ENCODE measurements around the gene FBXW2. TPM values are rescaled to one million over a fixed set of nuclear protein-coding genes. Genes with fewer than 3 reads are reported as not detected.

Gene FBXW2
- 10 to 100 TPM; 70.2 to 72.5 TPM for total RNA-seq

- Mint-ChIP-seq H3K27me3 (no peaks in the 10 kb centered on the region), H3K4me3 (peak within 1 kb of the TSS; percentile 80), H3K27ac (peak within 1 kb of the TSS; percentile 93), H3K36me3 (peaks cover 4% of the 10 kb centered on the region), H3K9me3 (no peaks in the 10 kb centered on the region), H3K4me1 (ENCODE audit: low read depth) (peaks cover 42% of the 10 kb centered on the region)
- peak; percentile 95 for DNase-seq
- CTCF ChIA-PET: interaction anchor here (0.6 to 1.7 kb wide), 7 partner anchors 38 to 188 kb away, joined by 3 to 8 read pairs (median 4); no protein-coding TSS in a partner anchor
- intact Hi-C loops (cut with micrococcal nuclease): loop anchor here (1.0 to 5.0 kb wide), 6 partner anchors 36 to 409 kb away; partner anchors contain the start of genes PSMD5 and RAB14
- POLR2A ChIA-PET: interaction anchor here (0.8 to 2.5 kb wide), 24 partner anchors 8 to 409 kb away, joined by 3 to 32 read pairs (median 4); partner anchors contain the start of genes PHF19, PSMD5, RAB14 and TRAF1
These were observed at the start of gene FBXW2 for GRCh38 chr9:120792898-120793765. FBXW2 (minus strand) TSS chr9:120793416; CDS start chr9:120788258, 5,158 bp downstream.

- intact Hi-C loops (cut with micrococcal nuclease): loop anchor here (1.0 to 5.0 kb wide), 3 partner anchors 49 to 360 kb away; partner anchors contain the start of genes CNTRL, FBXW2 and RAB14
- peaks cover 78% of the 10 kb centered on the region for H3K4me1 Mint-ChIP-seq (ENCODE audit: low read depth)
- ChIA-PET CTCF (interaction anchor here (0.9 to 1.3 kb wide), 2 partner anchors 46 to 94 kb away, joined by 3 to 5 read pairs; no protein-coding TSS in a partner anchor), POLR2A (interaction anchor here (0.7 to 5.9 kb wide), 5 partner anchors 49 to 84 kb away, joined by 3 to 83 read pairs (median 10); partner anchors contain the start of genes FBXW2 and TRAF1)
- H3K27me3 Mint-ChIP-seq: no peaks in the 10 kb centered on the region
- peak overlapping the region; percentile 95 for H3K4me3 Mint-ChIP-seq
- H3K36me3 Mint-ChIP-seq: peaks cover 46% of the 10 kb centered on the region
- no peak for DNase-seq
- H3K9me3 Mint-ChIP-seq: no peaks in the 10 kb centered on the region
- peak overlapping the region; percentile 95 for H3K27ac Mint-ChIP-seq
These were observed 48.9 kb upstream of the FBXW2 start for GRCh38 chr9:120841930-120842684.

GRCh38 chr9:120839146-120839545, 45.9 kb upstream of the FBXW2 start:
- ChIA-PET CTCF (no interaction called here), POLR2A (no interaction called here)
- H3K27ac Mint-ChIP-seq: peak overlapping the region; percentile 82
- no peaks in the 10 kb centered on the region for H3K9me3 Mint-ChIP-seq
- DNase-seq: no peak
- intact Hi-C loops (cut with micrococcal nuclease): no loop called here
- peaks cover 57% of the 10 kb centered on the region for H3K4me1 Mint-ChIP-seq (ENCODE audit: low read depth)
- peaks cover 48% of the 10 kb centered on the region for H3K36me3 Mint-ChIP-seq
- peak overlapping the region; percentile 20 for H3K4me3 Mint-ChIP-seq
- H3K27me3 Mint-ChIP-seq: no peaks in the 10 kb centered on the region

- intact Hi-C loops (cut with micrococcal nuclease): no loop called here
These were observed 44.7 kb upstream of the FBXW2 start for GRCh38 chr9:120837921-120838320.

GRCh38 chr9:120833325-120833724, 40.1 kb upstream of the FBXW2 start:
- Mint-ChIP-seq H3K27ac (no peak overlapping the region), H3K4me3 (no peak overlapping the region), H3K4me1 (ENCODE audit: low read depth) (peaks cover 23% of the 10 kb centered on the region), H3K9me3 (no peaks in the 10 kb centered on the region), H3K27me3 (no peaks in the 10 kb centered on the region), H3K36me3 (peaks cover 51% of the 10 kb centered on the region)
- DNase-seq: no peak
- intact Hi-C loops (cut with micrococcal nuclease): no loop called here
- ChIA-PET POLR2A (interaction anchor here (0.6 kb wide), 1 partner anchor 33 kb away, joined by 3 read pairs; no protein-coding TSS in a partner anchor), CTCF (interaction anchor here (0.6 to 1.4 kb wide), 2 partner anchors 66 to 78 kb away, joined by 3 to 6 read pairs; no protein-coding TSS in a partner anchor)

More at GRCh38 chr9:120837921-120838320, 44.7 kb upstream of the FBXW2 start:
- H3K27me3 Mint-ChIP-seq: no peaks in the 10 kb centered on the region
- ChIA-PET CTCF (interaction anchor here (0.5 to 1.0 kb wide), 2 partner anchors 9 to 139 kb away, joined by 3 read pairs; no protein-coding TSS in a partner anchor), POLR2A (no interaction called here)
- peaks cover 46% of the 10 kb centered on the region for H3K36me3 Mint-ChIP-seq
- DNase-seq: no peak
- no peaks in the 10 kb centered on the region for H3K9me3 Mint-ChIP-seq
- H3K27ac Mint-ChIP-seq: no peak overlapping the region
- peaks cover 52% of the 10 kb centered on the region for H3K4me1 Mint-ChIP-seq (ENCODE audit: low read depth)
- no peak overlapping the region for H3K4me3 Mint-ChIP-seq

GRCh38 chr9:120832807-120833206, 39.6 kb upstream of the FBXW2 start:
- H3K27ac Mint-ChIP-seq: no peak overlapping the region
- H3K27me3 Mint-ChIP-seq: no peaks in the 10 kb centered on the region
- peaks cover 18% of the 10 kb centered on the region for H3K4me1 Mint-ChIP-seq (ENCODE audit: low read depth)
- no peak overlapping the region for H3K4me3 Mint-ChIP-seq
- H3K36me3 Mint-ChIP-seq: peaks cover 51% of the 10 kb centered on the region
- intact Hi-C loops (cut with micrococcal nuclease): no loop called here
- no peaks in the 10 kb centered on the region for H3K9me3 Mint-ChIP-seq
- ChIA-PET CTCF (interaction anchor here (0.6 to 1.4 kb wide), 2 partner anchors 66 to 77 kb away, joined by 3 to 6 read pairs; no protein-coding TSS in a partner anchor), POLR2A (interaction anchor here (0.6 kb wide), 1 partner anchor 34 kb away, joined by 3 read pairs; no protein-coding TSS in a partner anchor)
- DNase-seq: no peak

GRCh38 chr9:120830865-120831264, 37.6 kb upstream of the FBXW2 start:
- Mint-ChIP-seq H3K27ac (no peak overlapping the region), H3K4me3 (no peak overlapping the region)
- CTCF ChIA-PET: no interaction called here

GRCh38 chr9:120830151-120830550, 36.9 kb upstream of the FBXW2 start:
- H3K4me3 Mint-ChIP-seq: no peak overlapping the region
- no peak overlapping the region for H3K27ac Mint-ChIP-seq
- H3K9me3 Mint-ChIP-seq: no peaks in the 10 kb centered on the region
- H3K27me3 Mint-ChIP-seq: no peaks in the 10 kb centered on the region
- peaks cover 7% of the 10 kb centered on the region for H3K4me1 Mint-ChIP-seq (ENCODE audit: low read depth)
- ChIA-PET POLR2A (no interaction called here), CTCF (no interaction called here)
- intact Hi-C loops (cut with micrococcal nuclease): no loop called here
- peaks cover 49% of the 10 kb centered on the region for H3K36me3 Mint-ChIP-seq
- no peak for DNase-seq

More at GRCh38 chr9:120830865-120831264, 37.6 kb upstream of the FBXW2 start:
- no peak for DNase-seq
- peaks cover 50% of the 10 kb centered on the region for H3K36me3 Mint-ChIP-seq
- intact Hi-C loops (cut with micrococcal nuclease): no loop called here
- no peaks in the 10 kb centered on the region for H3K9me3 Mint-ChIP-seq
- H3K4me1 Mint-ChIP-seq (ENCODE audit: low read depth): peaks cover 9% of the 10 kb centered on the region
- no peaks in the 10 kb centered on the region for H3K27me3 Mint-ChIP-seq
- POLR2A ChIA-PET: no interaction called here

GRCh38 chr9:120829650-120830049, 36.4 kb upstream of the FBXW2 start:
- intact Hi-C loops (cut with micrococcal nuclease): no loop called here
- POLR2A ChIA-PET: no interaction called here
- no peak for DNase-seq
- CTCF ChIA-PET: no interaction called here
- Mint-ChIP-seq H3K4me1 (ENCODE audit: low read depth) (peaks cover 8% of the 10 kb centered on the region), H3K4me3 (no peak overlapping the region), H3K9me3 (no peaks in the 10 kb centered on the region), H3K27ac (no peak overlapping the region), H3K27me3 (no peaks in the 10 kb centered on the region), H3K36me3 (peaks cover 50% of the 10 kb centered on the region)

- Mint-ChIP-seq H3K4me1 (ENCODE audit: low read depth) (peaks cover 2% of the 10 kb centered on the region), H3K9me3 (no peaks in the 10 kb centered on the region), H3K4me3 (no peak overlapping the region), H3K27ac (no peak overlapping the region), H3K36me3 (peaks cover 56% of the 10 kb centered on the region), H3K27me3 (no peaks in the 10 kb centered on the region)
- no peak for DNase-seq
- ChIA-PET CTCF (interaction anchor here (1.0 kb wide), 1 partner anchor 65 kb away, joined by 3 read pairs; no protein-coding TSS in a partner anchor), POLR2A (no interaction called here)
- intact Hi-C loops (cut with micrococcal nuclease): no loop called here
These were observed 26.9 kb upstream of the FBXW2 start for GRCh38 chr9:120820095-120820494.

GRCh38 chr9:120818595-120818994, 25.4 kb upstream of the FBXW2 start:
- ChIA-PET POLR2A (no interaction called here), CTCF (no interaction called here)
- H3K27ac Mint-ChIP-seq: no peak overlapping the region
- H3K4me3 Mint-ChIP-seq: no peak overlapping the region
- intact Hi-C loops (cut with micrococcal nuclease): no loop called here
- no peak for DNase-seq
- H3K27me3 Mint-ChIP-seq: no peaks in the 10 kb centered on the region
- H3K9me3 Mint-ChIP-seq: no peaks in the 10 kb centered on the region
- peaks cover 3% of the 10 kb centered on the region for H3K4me1 Mint-ChIP-seq (ENCODE audit: low read depth)
- H3K36me3 Mint-ChIP-seq: peaks cover 49% of the 10 kb centered on the region

- Mint-ChIP-seq H3K27ac (no peak overlapping the region), H3K4me3 (no peak overlapping the region), H3K9me3 (peaks cover 8% of the 10 kb centered on the region), H3K27me3 (no peaks in the 10 kb centered on the region), H3K36me3 (peaks cover 41% of the 10 kb centered on the region), H3K4me1 (ENCODE audit: low read depth) (peaks cover 5% of the 10 kb centered on the region)
- intact Hi-C loops (cut with micrococcal nuclease): no loop called here
- ChIA-PET CTCF (no interaction called here), POLR2A (no interaction called here)
- DNase-seq: no peak
These were observed 21.9 kb upstream of the FBXW2 start for GRCh38 chr9:120815075-120815474.

All from activated CD4-positive, alpha-beta memory T cell treated with anti-CD3 and anti-CD28 coated beads for 36 hours (primary cell).